Peyer's patch (tissue), 4 donors: ENCODE measurements around the gene PRR4. TPM values are rescaled to one million over a fixed set of nuclear protein-coding genes. Genes with fewer than 3 reads are reported as not detected.

Experiments used
- DNase-seq, 3 donors: peaks; one replicate each; pipeline ENCODE4 v3.0.0-alpha.2; 2017 to 2019
- H3K27ac ChIP-seq, 4 donors: fragments of 200-600 bp; sonication (generic); one replicate each; pipeline ENCODE4 v1.5.1; 2016 to 2019
- H3K27me3 ChIP-seq, 2 donors: fragments of 200-600 bp; sonication (generic); one replicate each; pipeline ENCODE4 v1.5.1; 2019
- H3K36me3 ChIP-seq, 3 donors: fragments of 200-600 bp; sonication (generic); one replicate each; pipeline ENCODE4 v1.5.1; 2016 to 2019
- H3K4me1 ChIP-seq, 4 donors: fragments of 200-600 bp; sonication (generic); one replicate each; pipeline ENCODE4 v1.5.1; 2016 to 2019
- H3K4me3 ChIP-seq, 4 donors: fragments of 200-600 bp; sonication (generic); 1 replicate in 3 of 4; 2 replicates in 1 of 4; pipeline ENCODE4 v1.5.1; 2016 to 2019; ENCODE audit warnings: mild to moderate bottlenecking in 1 of 4
- H3K9me3 ChIP-seq, 4 donors: fragments of 200-600 bp; sonication (generic); one replicate each; pipeline ENCODE4 v1.5.1; 2016 to 2019; ENCODE audit warnings: mild to moderate bottlenecking in 1 of 4
- CTCF ChIP-seq, 6 experiments: fragments of 450-650 bp in 4 of 6; fragments of 200-600 bp in 2 of 6; sonication (generic) in 1 of 6; IDR thresholded peaks; one replicate each; pipeline ENCODE4 v1.5.1; 2017 to 2019; ENCODE audit warnings: antibody characterized with exemption in 6 of 6, mild to moderate bottlenecking in 3 of 6, moderate library complexity in 1 of 6
- POLR2A ChIP-seq, 2 donors: fragments of 450-650 bp; IDR thresholded peaks; one replicate each; pipeline ENCODE4 v1.5.1; 2017; ENCODE audit warnings: antibody characterized with exemption in 2 of 2, mild to moderate bottlenecking in 2 of 2, moderate library complexity in 2 of 2
- total RNA-seq, 4 donors: library from RNA; depleted of rRNA; stranded (reverse); fragments of >200 nt; gene quantifications; one replicate each; pipeline ENCODE4 v1.1.0, GENCODE V29; 2016

PRR4 gene
- total RNA-seq, 4 donors from 2014 or later: 5.4 to 10.2 (median 5.8) TPM; not detected in 1

DNA sequence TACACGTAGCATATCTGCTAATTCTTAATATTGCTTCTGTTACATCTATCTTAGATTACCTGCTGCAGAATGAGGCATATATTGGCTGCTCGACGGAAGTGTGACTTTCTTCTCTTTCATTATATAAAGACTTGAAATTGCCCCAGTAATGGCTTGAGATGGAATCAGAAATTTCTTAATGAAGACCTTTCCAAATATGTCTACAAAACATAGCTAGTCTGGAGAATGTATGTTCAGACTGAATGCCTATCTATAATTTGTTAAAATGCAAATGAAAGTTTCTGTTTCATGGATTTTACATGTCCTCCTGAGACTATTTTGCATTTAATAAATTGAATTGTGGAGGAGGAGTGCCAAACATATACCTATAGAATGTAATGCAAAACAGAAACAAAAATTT is 23.0 kb downstream of the PRR4 start, which contains the start of gene TAS2R10:
TAS2R10 (minus strand) TSS at position 101 of the 400 bp plus-strand sequence; CDS start at position 12, 89 bp downstream.
- no peak for DNase-seq
- no peak for TF ChIP-seq POLR2A (IDR thresholded peaks at IDR 0.05)
- no peak for TF ChIP-seq CTCF (IDR thresholded peaks at IDR 0.05)
- Histone ChIP-seq H3K27me3 (no peaks in the 10 kb centered on the region), H3K27ac (no peak within 1 kb of the TSS), H3K36me3 (no peaks in the 10 kb centered on the region), H3K4me3 (no peak within 1 kb of the TSS), H3K4me1 (no peaks in the 10 kb centered on the region), H3K9me3 (no peaks in the 10 kb centered on the region)

DNA sequence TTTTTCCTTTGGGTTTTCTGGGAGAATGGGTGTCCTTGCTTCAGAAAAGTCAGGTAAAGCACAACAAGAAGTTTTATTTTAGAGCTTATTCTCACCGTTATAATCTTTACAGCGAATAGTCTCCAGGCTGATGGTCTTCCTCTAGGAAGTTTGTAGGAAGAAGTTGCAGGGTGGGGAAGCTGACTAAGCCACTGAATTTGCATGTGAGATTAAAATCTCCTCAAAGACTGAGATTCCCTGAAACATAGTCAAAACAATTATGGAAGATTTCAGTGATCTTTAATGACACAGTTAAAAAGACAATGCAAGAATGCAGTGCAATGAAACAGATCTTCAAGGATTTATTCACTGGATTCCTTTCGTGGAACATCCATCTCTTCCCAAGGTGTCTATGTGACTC is 24.3 kb downstream of the PRR4 start:
- no peaks in the 10 kb centered on the region for H3K9me3 ChIP-seq
- no peaks in the 10 kb centered on the region for H3K4me1 ChIP-seq
- H3K4me3 ChIP-seq: no peak overlapping the region
- no peak for DNase-seq
- TF ChIP-seq POLR2A (IDR thresholded peaks at IDR 0.05) (no peak), CTCF (IDR thresholded peaks at IDR 0.05) (no peak)
- no peaks in the 10 kb centered on the region for H3K36me3 ChIP-seq
- H3K27me3 ChIP-seq: no peaks in the 10 kb centered on the region
- no peak overlapping the region for H3K27ac ChIP-seq

DNA sequence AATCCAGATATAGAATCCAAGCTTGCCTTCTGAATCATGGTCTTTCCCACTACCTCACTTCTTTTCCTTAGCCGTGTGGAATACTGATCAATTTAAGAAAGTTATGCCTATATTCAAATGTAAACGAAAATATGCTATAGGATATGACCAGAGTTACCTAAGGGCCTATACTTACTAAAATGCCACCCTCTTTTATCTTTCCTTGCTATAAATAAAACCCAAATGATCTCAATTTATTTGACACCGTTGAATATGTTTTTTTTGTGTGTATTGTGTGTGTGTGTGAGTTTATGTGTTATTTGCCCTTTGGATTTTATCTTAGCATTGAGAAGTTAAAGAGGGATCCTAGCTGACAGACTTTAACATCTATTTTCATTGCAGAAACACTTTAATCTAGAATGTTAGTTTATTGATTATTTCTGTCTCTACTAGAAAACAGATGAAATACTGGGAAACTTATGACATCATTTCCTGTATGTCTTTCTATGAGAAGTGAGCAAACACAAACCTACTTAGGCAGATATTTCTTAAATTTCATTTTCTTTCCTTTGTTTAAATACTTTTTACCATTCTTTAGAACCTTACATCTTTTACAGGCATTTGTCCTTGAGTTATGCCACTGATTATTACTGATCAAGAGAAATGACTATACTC is 37.3 kb downstream of the PRR4 start:
- Histone ChIP-seq H3K9me3 (no peaks in the 10 kb centered on the region), H3K27ac (no peak overlapping the region), H3K4me1 (no peaks in the 10 kb centered on the region), H3K27me3 (no peaks in the 10 kb centered on the region), H3K36me3 (no peaks in the 10 kb centered on the region), H3K4me3 (no peak overlapping the region)
- TF ChIP-seq CTCF (IDR thresholded peaks at IDR 0.05): no peak
- no peak for TF ChIP-seq POLR2A (IDR thresholded peaks at IDR 0.05)
- DNase-seq: no peak

DNA sequence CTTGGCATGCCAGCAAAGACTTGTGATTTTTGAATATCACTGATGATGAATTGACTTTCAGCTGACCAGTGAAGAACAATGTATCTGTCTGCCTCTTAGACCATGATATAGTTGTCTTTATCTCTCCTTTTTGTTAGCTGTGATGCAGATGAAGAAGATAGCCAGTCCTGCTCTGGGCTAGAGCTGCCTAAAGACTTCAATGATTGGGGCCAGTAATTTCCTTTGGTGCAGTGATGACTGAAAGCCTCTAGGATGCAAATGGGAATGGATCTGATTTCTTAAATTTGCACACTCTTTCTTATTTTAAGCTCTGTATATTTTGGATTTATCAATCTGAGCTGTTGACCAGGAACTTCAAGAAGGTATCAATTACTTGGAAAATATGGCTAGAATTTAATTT is 39.2 kb downstream of the PRR4 start, which contains the start of gene TAS2R9:
TAS2R9 (minus strand) TSS at position 101 of the 400 bp plus-strand sequence; CDS start at position 8, 93 bp downstream.
- TF ChIP-seq POLR2A (IDR thresholded peaks at IDR 0.05) (no peak), CTCF (IDR thresholded peaks at IDR 0.05) (no peak)
- no peak within 1 kb of the TSS for H3K27ac ChIP-seq

DNA sequence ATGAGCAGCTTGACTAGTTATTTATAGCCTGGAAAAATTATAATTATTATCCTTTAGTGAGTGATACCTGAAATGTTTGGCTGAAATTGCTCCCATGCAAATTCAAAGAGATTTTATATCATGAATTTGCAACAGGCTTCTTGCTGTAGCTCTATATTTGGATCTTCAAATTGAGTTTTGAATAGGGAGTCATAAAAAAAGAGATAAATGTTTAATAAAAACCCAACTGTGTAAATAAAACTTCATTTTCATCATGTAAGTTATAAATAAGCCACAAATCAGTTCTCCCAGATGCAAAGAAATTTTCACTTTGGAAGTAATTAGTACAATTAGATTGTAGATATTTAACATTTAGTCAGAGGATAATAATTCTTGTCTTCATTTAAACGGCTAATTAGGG is 42.1 kb downstream of the PRR4 start, which contains the start of gene TAS2R8:
TAS2R8 (minus strand) TSS at position 101 of the 400 bp plus-strand sequence. CDS start 306 bp downstream, outside the sequence.
- no peak within 1 kb of the TSS for H3K4me3 ChIP-seq
- H3K27ac ChIP-seq: no peak within 1 kb of the TSS
- TF ChIP-seq CTCF (IDR thresholded peaks at IDR 0.05): no peak
- no peaks in the 10 kb centered on the region for H3K9me3 ChIP-seq
- no peaks in the 10 kb centered on the region for H3K4me1 ChIP-seq
- no peaks in the 10 kb centered on the region for H3K36me3 ChIP-seq
- DNase-seq: no peak
- no peaks in the 10 kb centered on the region for H3K27me3 ChIP-seq

More for the DNA sequence above, 39.2 kb downstream of the PRR4 start, which contains the start of gene TAS2R9:
- no peaks in the 10 kb centered on the region for H3K27me3 ChIP-seq
- H3K4me3 ChIP-seq: no peak within 1 kb of the TSS
- no peaks in the 10 kb centered on the region for H3K4me1 ChIP-seq
- no peak for DNase-seq
- H3K9me3 ChIP-seq: no peaks in the 10 kb centered on the region
- no peaks in the 10 kb centered on the region for H3K36me3 ChIP-seq
